ENCODE data around the gene DAP. TPM values are rescaled to one million over a fixed set of nuclear protein-coding genes. Genes with fewer than 3 reads are reported as not detected.

DAP gene
- polyA plus RNA-seq, 2 of the 4 experiments (the other 2 are of a cell fraction): 24.2 to 54.9 TPM

DNA sequence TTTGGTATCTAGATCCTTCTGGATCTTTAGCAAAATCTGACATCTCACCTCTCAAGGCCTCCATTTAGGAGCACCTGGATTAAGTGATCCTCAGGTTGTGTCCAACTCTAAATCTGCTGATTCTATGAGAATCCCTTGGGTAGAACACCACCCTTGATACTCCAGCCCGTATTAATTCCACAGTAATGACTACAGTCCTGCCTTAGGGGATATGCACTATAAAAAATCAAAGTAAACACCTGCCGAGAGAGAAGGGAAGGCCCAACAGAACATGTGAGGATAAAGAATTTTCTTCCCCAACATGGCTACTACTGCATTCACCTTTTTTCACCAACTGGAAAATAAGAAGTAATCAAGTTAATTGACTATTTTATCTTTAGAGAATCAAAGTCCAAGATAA is 27.6 kb downstream of the DAP start (continued):
- TF ChIP-seq PHF8 (IDR thresholded peaks at IDR 0.05; ENCODE audit: borderline replicate concordance, low read depth) (no peak), CBX2 (IDR thresholded peaks at IDR 0.05; ENCODE audit: borderline replicate concordance, low read depth) (no peak), NPAS2 (CRISPR knock-in tag; IDR thresholded peaks at IDR 0.05; ENCODE audit: borderline replicate concordance) (no peak)
- TF ChIP-seq, protein P1, sequence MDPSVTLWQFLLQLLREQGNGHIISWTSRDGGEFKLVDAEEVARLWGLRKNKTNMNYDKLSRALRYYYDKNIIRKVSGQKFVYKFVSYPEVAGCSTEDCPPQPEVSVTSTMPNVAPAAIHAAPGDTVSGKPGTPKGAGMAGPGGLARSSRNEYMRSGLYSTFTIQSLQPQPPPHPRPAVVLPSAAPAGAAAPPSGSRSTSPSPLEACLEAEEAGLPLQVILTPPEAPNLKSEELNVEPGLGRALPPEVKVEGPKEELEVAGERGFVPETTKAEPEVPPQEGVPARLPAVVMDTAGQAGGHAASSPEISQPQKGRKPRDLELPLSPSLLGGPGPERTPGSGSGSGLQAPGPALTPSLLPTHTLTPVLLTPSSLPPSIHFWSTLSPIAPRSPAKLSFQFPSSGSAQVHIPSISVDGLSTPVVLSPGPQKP (IDR thresholded peaks at IDR 0.05; ENCODE audit: low read depth, low read length): no peak

DNA sequence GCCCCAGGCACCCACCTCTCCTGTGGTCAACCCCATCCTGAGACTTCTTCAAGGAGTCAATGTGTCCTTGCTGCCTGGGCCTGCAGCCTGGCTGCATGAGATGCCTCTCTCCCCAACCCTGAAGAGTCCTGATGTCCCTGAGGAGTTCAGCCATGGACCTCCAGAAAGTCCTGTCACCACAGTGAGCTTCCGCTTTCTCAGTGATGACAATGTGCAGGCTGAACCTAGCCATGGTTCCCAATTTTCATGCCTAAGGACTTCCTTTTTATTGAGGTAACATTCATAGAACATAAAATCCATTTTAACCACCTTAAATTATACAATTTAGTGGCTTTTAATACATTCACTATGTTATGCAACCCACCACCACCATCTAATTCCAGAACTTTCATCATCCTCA is 29.1 kb downstream of the DAP start:
- Histone ChIP-seq H3K9me3 (no peaks in the 10 kb centered on the region), H3K4me3 (no peak overlapping the region), H3K4me1 (no peaks in the 10 kb centered on the region), H3K4me2 (no peak overlapping the region), H3K27ac (no peak overlapping the region)
- CTCF ChIA-PET: interaction anchor here (0.6 to 0.8 kb wide), 2 partner anchors 131 to 495 kb away, joined by 3 to 4 read pairs; no protein-coding TSS in a partner anchor
- ATAC-seq (no peak), DNase-seq (ENCODE audit: low read depth in 1 of 2, low spot score in 1 of 2) (no peak), FAIRE-seq (no peak)
- POLR2A ChIA-PET: no interaction called here
- no peak for TF ChIP-seq JUN (IDR thresholded peaks at IDR 0.05)
- TF ChIP-seq CBX2 (IDR thresholded peaks at IDR 0.05; ENCODE audit: borderline replicate concordance, low read depth): no peak
- TF ChIP-seq FOXS1 (CRISPR knock-in tag; IDR thresholded peaks at IDR 0.05): no peak
- no peak for TF ChIP-seq MYC (IDR thresholded peaks at IDR 0.05; ENCODE audit: borderline replicate concordance, low read length)
- TF ChIP-seq, protein P2, sequence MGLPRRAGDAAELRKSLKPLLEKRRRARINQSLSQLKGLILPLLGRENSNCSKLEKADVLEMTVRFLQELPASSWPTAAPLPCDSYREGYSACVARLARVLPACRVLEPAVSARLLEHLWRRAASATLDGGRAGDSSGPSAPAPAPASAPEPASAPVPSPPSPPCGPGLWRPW (IDR thresholded peaks at IDR 0.05): no peak
- no peak for TF ChIP-seq ZNF302 (CRISPR knock-in tag; IDR thresholded peaks at IDR 0.05)
- WGBS (ENCODE audit: missing lambda C conversion rate): 78% methylated on average over 1 of the region's 1 CpG

DNA sequence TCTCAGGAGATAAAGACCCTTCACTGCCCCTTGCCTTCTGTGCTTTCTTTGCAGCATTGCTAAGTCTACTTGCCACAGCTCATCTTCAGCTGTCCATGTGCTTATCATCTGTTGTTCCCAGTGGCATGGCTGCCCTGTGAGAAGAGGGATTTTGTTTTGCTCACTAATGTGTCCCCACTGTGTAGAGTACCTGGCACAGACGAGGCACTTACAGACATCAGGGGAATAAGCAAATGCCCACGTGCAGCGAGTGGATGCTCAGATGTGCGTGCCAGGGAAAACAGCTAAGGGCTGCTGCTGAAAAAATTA is 31.0 kb downstream of the DAP start:
- CTCF ChIA-PET: interaction anchor here (1.2 kb wide), 1 partner anchor 10 kb away, joined by 3 read pairs; no protein-coding TSS in a partner anchor
- no peak for DNase-seq (ENCODE audit: low read depth in 1 of 2, low spot score in 1 of 2)
- no peak overlapping the region for H3K4me2 ChIP-seq
- no peak for FAIRE-seq
- no peak overlapping the region for H3K4me3 ChIP-seq
- 90% methylated on average over 4 of the region's 4 CpGs for WGBS (ENCODE audit: missing lambda C conversion rate)
- ATAC-seq: no peak
- peaks cover 13% of the 10 kb centered on the region for H3K4me1 ChIP-seq
- TF ChIP-seq, protein P3, sequence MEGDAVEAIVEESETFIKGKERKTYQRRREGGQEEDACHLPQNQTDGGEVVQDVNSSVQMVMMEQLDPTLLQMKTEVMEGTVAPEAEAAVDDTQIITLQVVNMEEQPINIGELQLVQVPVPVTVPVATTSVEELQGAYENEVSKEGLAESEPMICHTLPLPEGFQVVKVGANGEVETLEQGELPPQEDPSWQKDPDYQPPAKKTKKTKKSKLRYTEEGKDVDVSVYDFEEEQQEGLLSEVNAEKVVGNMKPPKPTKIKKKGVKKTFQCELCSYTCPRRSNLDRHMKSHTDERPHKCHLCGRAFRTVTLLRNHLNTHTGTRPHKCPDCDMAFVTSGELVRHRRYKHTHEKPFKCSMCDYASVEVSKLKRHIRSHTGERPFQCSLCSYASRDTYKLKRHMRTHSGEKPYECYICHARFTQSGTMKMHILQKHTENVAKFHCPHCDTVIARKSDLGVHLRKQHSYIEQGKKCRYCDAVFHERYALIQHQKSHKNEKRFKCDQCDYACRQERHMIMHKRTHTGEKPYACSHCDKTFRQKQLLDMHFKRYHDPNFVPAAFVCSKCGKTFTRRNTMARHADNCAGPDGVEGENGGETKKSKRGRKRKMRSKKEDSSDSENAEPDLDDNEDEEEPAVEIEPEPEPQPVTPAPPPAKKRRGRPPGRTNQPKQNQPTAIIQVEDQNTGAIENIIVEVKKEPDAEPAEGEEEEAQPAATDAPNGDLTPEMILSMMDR (IDR thresholded peaks at IDR 0.05): no peak
- POLR2A ChIA-PET: no interaction called here
- no peak overlapping the region for H3K27ac ChIP-seq
- no peaks in the 10 kb centered on the region for H3K9me3 ChIP-seq

DNA sequence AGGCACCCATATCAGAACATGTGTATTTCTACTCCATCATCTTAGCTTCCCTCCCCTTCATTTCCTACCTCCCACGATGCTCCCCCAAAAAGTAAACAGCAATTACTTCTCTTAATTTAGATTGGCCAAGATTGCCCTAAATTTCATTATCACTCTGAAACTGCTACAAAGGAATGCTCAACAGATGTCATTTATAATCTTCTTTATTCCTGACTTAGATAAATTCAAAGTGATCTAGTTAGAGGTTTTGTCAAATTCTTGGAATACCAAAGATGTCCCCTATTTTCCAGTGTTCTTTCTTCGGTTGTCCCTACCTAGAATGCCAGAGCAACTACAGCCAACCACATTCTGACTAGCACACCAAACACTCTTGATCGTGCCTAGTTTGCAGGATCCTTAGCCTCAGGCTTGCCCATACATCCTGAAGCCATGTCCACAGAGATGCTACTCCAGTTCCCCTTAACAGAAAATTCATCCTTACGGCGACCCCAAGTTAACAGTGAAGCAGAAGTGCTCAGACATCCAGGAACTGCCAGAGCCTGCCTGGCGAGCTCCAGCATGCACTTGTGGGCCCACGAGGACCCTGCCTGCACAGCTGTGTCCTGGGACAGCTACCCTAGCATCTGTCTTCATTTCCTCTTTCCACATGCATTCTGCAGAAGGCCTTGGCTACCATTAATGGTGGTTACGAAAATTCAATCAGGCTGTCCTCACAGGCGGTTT is 31.6 kb downstream of the DAP start:
- POLR2A ChIA-PET: no interaction called here
- H3K4me3 ChIP-seq: no peak overlapping the region
- FAIRE-seq (no peak), DNase-seq (ENCODE audit: low read depth in 1 of 2, low spot score in 1 of 2) (no peak), ATAC-seq (no peak)
- no peak overlapping the region for H3K27ac ChIP-seq
- TF ChIP-seq GATA3 (IDR thresholded peaks at IDR 0.05; ENCODE audit: borderline replicate concordance) (no peak), CEBPB (IDR thresholded peaks at IDR 0.05) (no peak), MAZ (IDR thresholded peaks at IDR 0.05; ENCODE audit: borderline replicate concordance, low read depth, low read length) (no peak), CHD2 (IDR thresholded peaks at IDR 0.05; ENCODE audit: low read length, partially characterized antibody) (no peak), HDAC2 (IDR thresholded peaks at IDR 0.05) (no peak), ESRRA (IDR thresholded peaks at IDR 0.05; ENCODE audit: borderline replicate concordance, low read length) (no peak), KDM1A (IDR thresholded peaks at IDR 0.05; ENCODE audit: low read depth) (no peak)
- TF ChIP-seq, protein P4, sequence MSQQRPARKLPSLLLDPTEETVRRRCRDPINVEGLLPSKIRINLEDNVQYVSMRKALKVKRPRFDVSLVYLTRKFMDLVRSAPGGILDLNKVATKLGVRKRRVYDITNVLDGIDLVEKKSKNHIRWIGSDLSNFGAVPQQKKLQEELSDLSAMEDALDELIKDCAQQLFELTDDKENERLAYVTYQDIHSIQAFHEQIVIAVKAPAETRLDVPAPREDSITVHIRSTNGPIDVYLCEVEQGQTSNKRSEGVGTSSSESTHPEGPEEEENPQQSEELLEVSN (IDR thresholded peaks at IDR 0.05; ENCODE audit: borderline replicate concordance, low read depth): no peak
- TF ChIP-seq, protein P5, sequence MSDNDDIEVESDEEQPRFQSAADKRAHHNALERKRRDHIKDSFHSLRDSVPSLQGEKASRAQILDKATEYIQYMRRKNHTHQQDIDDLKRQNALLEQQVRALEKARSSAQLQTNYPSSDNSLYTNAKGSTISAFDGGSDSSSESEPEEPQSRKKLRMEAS (IDR thresholded peaks at IDR 0.05): no peak
- H3K9me3 ChIP-seq: no peaks in the 10 kb centered on the region
- peaks cover 18% of the 10 kb centered on the region for H3K4me1 ChIP-seq
- WGBS (ENCODE audit: missing lambda C conversion rate): 88% methylated on average over 7 of the region's 9 CpGs
- no peak overlapping the region for H3K4me2 ChIP-seq
- CTCF ChIA-PET: interaction anchor here (1.2 kb wide), 1 partner anchor 10 kb away, joined by 3 read pairs; no protein-coding TSS in a partner anchor

All from A549 (cell line).